WTC11 (cell line): ENCODE data around the gene SLC66A2. TPM values are rescaled to one million over a fixed set of nuclear protein-coding genes. Genes with fewer than 3 reads are reported as not detected.

ENCODE experiments used
- ATAC-seq: fragments of 200-7000 bp; cut with Tn5 transposase; 2 replicates; pipeline ENCODE4 v1.10.0; 2021; ENCODE audit warnings: mild to moderate bottlenecking, moderate library complexity
- CTCF ChIA-PET: fragments of 300-600 bp; sonication (Branson Sonifier 250); formaldehyde crosslinking; loops from one replicate; lab custom pipeline; 2021; ENCODE audit warnings: antibody characterized with exemption; lab: Charles Lee
- POLR2A ChIA-PET: fragments of 350-600 bp; sonication (Branson Sonifier 250); formaldehyde crosslinking; loops from one replicate; lab custom pipeline; 2021; ENCODE audit warnings: antibody characterized with exemption; lab: Charles Lee
- DNase-seq: peaks from one replicate; pipeline ENCODE4 v3.0.0; 2021; ENCODE audit warnings: low spot score
- H3K27ac Mint-ChIP-seq: 2 replicates; pipeline ENCODE4 v1.8.0; 2021; ENCODE audit warnings: mixed read lengths
- H3K27me3 Mint-ChIP-seq: 2 replicates; pipeline ENCODE4 v1.8.0; 2021; ENCODE audit warnings: low read depth, mild to moderate bottlenecking, moderate library complexity, mixed read lengths
- H3K36me3 Mint-ChIP-seq: 2 replicates; pipeline ENCODE4 v1.8.0; 2021; ENCODE audit warnings: mixed read lengths
- H3K4me1 Mint-ChIP-seq: 2 replicates; pipeline ENCODE4 v1.8.0; 2022; ENCODE audit warnings: mixed read lengths
- H3K4me3 Mint-ChIP-seq: 2 replicates; pipeline ENCODE4 v1.8.0; 2021; ENCODE audit warnings: mild to moderate bottlenecking, moderate library complexity, mixed read lengths
- H3K9me3 Mint-ChIP-seq: 2 replicates; pipeline ENCODE4 v1.8.0; 2021; ENCODE audit warnings: mixed read lengths
- CTCF ChIP-seq: fragments of 200-600 bp; IDR thresholded peaks from 2 replicates; pipeline ENCODE4 v1.8.0; 2022; ENCODE audit warnings: antibody characterized with exemption
- EMX1 ChIP-seq: fragments of 250-450 bp; sonication (Bioruptor Pico); IDR thresholded peaks from 2 replicates; pipeline ENCODE4 v1.8.0; 2021; ENCODE audit warnings: mild to moderate bottlenecking
- FOXP1 ChIP-seq: sonication (generic); formaldehyde crosslinking; IDR thresholded peaks from 2 replicates; pipeline ENCODE4 v1.8.0; 2022; ENCODE audit warnings: missing genetic modification reagents, mild to moderate bottlenecking, moderate library complexity, borderline replicate concordance
- GTF2I ChIP-seq: fragments of 250-450 bp; sonication (Bioruptor Pico); conservative IDR thresholded peaks from 2 replicates; pipeline ENCODE4 v1.4.0; 2021; ENCODE audit warnings: mild to moderate bottlenecking
- HMGA2 ChIP-seq: fragments of 250-450 bp; sonication (Bioruptor Pico); IDR thresholded peaks from 2 replicates; pipeline ENCODE4 v1.4.0; 2021; ENCODE audit warnings: mild to moderate bottlenecking, moderate library complexity
- RELA ChIP-seq: sonication (generic); formaldehyde crosslinking; IDR thresholded peaks from 2 replicates; pipeline ENCODE4 v1.8.1; 2022; ENCODE audit warnings: missing genetic modification reagents, mild to moderate bottlenecking, borderline replicate concordance
- TEAD4 ChIP-seq: sonication (generic); formaldehyde crosslinking; IDR thresholded peaks from 2 replicates; pipeline ENCODE4 v1.8.0; 2022; ENCODE audit warnings: mild to moderate bottlenecking, missing genetic modification reagents
- ZNF232 ChIP-seq: sonication (generic); formaldehyde crosslinking; IDR thresholded peaks from 2 replicates; pipeline ENCODE4 v1.8.0; 2022; ENCODE audit warnings: mild to moderate bottlenecking, missing genetic modification reagents
- ZNF425 ChIP-seq: fragments of 250-450 bp; sonication (Bioruptor Pico); conservative IDR thresholded peaks from 2 replicates; pipeline ENCODE4 v1.9.0; 2021; ENCODE audit warnings: mild to moderate bottlenecking
- total RNA-seq: library from RNA; stranded (reverse); gene quantifications from 3 replicates; pipeline ENCODE4 v1.2.3, GENCODE V29; 2021
- TF ChIP-seq, protein P1 (sequence below): sonication (generic); formaldehyde crosslinking; IDR thresholded peaks from 2 replicates; pipeline ENCODE4 v1.8.0; 2022; ENCODE audit warnings: mild to moderate bottlenecking, missing genetic modification reagents
- TF ChIP-seq, protein P2 (sequence below): sonication (generic); formaldehyde crosslinking; IDR thresholded peaks from 2 replicates; pipeline ENCODE4 v1.8.0; 2023; ENCODE audit warnings: mild to moderate bottlenecking, missing genetic modification reagents
- TF ChIP-seq, protein P3 (sequence below): fragments of 250-450 bp; sonication (Bioruptor Pico); IDR thresholded peaks from 2 replicates; pipeline ENCODE4 v2.1.2; 2022; ENCODE audit warnings: mild to moderate bottlenecking, moderate library complexity
- TF ChIP-seq, protein P4 (sequence below): fragments of 250-450 bp; sonication (Bioruptor Pico); IDR thresholded peaks from 2 replicates; pipeline ENCODE4 v1.9.0; 2021; ENCODE audit warnings: moderate library complexity, mild to moderate bottlenecking, inconsistent platforms, borderline replicate concordance
- TF ChIP-seq, protein P5 (sequence below): sonication (generic); formaldehyde crosslinking; IDR thresholded peaks from 2 replicates; pipeline ENCODE4 v1.8.1; 2023; ENCODE audit warnings: mild to moderate bottlenecking, missing genetic modification reagents
- TF ChIP-seq, protein P6 (sequence below): sonication (generic); formaldehyde crosslinking; conservative IDR thresholded peaks from 2 replicates; pipeline ENCODE4 v1.8.1; 2023; ENCODE audit warnings: mild to moderate bottlenecking, low read depth, missing genetic modification reagents, moderate library complexity

The SLC66A2 gene
- total RNA-seq, 1 experiment from 2014 or later: 20.9 TPM

- peaks cover 2% of the 10 kb centered on the region; the same call in 1 of the 2 replicates for H3K36me3 Mint-ChIP-seq
- TF ChIP-seq RELA (CRISPR knock-in tag) (no peak), ZNF232 (CRISPR knock-in tag) (no peak), EMX1 (no peak), HMGA2 (CRISPR knock-in tag) (no peak), ZNF425 (CRISPR knock-in tag) (no peak), TEAD4 (CRISPR knock-in tag) (no peak), GTF2I (CRISPR knock-in tag) (no peak), CTCF (no peak), FOXP1 (CRISPR knock-in tag) (no peak)
- TF ChIP-seq, protein P1, sequence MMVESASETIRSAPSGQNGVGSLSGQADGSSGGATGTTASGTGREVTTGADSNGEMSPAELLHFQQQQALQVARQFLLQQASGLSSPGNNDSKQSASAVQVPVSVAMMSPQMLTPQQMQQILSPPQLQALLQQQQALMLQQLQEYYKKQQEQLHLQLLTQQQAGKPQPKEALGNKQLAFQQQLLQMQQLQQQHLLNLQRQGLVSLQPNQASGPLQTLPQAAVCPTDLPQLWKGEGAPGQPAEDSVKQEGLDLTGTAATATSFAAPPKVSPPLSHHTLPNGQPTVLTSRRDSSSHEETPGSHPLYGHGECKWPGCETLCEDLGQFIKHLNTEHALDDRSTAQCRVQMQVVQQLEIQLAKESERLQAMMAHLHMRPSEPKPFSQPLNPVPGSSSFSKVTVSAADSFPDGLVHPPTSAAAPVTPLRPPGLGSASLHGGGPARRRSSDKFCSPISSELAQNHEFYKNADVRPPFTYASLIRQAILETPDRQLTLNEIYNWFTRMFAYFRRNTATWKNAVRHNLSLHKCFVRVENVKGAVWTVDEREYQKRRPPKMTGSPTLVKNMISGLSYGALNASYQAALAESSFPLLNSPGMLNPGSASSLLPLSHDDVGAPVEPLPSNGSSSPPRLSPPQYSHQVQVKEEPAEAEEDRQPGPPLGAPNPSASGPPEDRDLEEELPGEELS (CRISPR knock-in tag): no peak
- TF ChIP-seq, protein P2, sequence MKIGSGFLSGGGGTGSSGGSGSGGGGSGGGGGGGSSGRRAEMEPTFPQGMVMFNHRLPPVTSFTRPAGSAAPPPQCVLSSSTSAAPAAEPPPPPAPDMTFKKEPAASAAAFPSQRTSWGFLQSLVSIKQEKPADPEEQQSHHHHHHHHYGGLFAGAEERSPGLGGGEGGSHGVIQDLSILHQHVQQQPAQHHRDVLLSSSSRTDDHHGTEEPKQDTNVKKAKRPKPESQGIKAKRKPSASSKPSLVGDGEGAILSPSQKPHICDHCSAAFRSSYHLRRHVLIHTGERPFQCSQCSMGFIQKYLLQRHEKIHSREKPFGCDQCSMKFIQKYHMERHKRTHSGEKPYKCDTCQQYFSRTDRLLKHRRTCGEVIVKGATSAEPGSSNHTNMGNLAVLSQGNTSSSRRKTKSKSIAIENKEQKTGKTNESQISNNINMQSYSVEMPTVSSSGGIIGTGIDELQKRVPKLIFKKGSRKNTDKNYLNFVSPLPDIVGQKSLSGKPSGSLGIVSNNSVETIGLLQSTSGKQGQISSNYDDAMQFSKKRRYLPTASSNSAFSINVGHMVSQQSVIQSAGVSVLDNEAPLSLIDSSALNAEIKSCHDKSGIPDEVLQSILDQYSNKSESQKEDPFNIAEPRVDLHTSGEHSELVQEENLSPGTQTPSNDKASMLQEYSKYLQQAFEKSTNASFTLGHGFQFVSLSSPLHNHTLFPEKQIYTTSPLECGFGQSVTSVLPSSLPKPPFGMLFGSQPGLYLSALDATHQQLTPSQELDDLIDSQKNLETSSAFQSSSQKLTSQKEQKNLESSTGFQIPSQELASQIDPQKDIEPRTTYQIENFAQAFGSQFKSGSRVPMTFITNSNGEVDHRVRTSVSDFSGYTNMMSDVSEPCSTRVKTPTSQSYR: no peak
- TF ChIP-seq, protein P3, sequence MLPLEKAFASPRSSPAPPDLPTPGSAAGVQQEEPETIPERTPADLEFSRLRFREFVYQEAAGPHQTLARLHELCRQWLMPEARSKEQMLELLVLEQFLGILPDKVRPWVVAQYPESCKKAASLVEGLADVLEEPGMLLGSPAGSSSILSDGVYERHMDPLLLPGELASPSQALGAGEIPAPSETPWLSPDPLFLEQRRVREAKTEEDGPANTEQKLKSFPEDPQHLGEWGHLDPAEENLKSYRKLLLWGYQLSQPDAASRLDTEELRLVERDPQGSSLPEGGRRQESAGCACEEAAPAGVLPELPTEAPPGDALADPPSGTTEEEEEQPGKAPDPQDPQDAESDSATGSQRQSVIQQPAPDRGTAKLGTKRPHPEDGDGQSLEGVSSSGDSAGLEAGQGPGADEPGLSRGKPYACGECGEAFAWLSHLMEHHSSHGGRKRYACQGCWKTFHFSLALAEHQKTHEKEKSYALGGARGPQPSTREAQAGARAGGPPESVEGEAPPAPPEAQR (CRISPR knock-in tag): no peak
- TF ChIP-seq, protein P4, sequence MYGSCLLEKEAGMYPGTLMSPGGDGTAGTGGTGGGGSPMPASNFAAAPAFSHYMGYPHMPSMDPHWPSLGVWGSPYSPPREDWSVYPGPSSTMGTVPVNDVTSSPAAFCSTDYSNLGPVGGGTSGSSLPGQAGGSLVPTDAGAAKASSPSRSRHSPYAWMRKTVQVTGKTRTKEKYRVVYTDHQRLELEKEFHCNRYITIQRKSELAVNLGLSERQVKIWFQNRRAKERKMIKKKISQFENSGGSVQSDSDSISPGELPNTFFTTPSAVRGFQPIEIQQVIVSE (CRISPR knock-in tag): no peak
- TF ChIP-seq, protein P5, sequence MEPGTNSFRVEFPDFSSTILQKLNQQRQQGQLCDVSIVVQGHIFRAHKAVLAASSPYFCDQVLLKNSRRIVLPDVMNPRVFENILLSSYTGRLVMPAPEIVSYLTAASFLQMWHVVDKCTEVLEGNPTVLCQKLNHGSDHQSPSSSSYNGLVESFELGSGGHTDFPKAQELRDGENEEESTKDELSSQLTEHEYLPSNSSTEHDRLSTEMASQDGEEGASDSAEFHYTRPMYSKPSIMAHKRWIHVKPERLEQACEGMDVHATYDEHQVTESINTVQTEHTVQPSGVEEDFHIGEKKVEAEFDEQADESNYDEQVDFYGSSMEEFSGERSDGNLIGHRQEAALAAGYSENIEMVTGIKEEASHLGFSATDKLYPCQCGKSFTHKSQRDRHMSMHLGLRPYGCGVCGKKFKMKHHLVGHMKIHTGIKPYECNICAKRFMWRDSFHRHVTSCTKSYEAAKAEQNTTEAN (CRISPR knock-in tag): no peak
- TF ChIP-seq, protein P6, sequence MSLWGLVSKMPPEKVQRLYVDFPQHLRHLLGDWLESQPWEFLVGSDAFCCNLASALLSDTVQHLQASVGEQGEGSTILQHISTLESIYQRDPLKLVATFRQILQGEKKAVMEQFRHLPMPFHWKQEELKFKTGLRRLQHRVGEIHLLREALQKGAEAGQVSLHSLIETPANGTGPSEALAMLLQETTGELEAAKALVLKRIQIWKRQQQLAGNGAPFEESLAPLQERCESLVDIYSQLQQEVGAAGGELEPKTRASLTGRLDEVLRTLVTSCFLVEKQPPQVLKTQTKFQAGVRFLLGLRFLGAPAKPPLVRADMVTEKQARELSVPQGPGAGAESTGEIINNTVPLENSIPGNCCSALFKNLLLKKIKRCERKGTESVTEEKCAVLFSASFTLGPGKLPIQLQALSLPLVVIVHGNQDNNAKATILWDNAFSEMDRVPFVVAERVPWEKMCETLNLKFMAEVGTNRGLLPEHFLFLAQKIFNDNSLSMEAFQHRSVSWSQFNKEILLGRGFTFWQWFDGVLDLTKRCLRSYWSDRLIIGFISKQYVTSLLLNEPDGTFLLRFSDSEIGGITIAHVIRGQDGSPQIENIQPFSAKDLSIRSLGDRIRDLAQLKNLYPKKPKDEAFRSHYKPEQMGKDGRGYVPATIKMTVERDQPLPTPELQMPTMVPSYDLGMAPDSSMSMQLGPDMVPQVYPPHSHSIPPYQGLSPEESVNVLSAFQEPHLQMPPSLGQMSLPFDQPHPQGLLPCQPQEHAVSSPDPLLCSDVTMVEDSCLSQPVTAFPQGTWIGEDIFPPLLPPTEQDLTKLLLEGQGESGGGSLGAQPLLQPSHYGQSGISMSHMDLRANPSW (CRISPR knock-in tag): no peak
- TF ChIP-seq, all 79 proteins: peak for 0
- POLR2A ChIA-PET: interaction anchor here (0.8 kb wide), 1 partner anchor 98 kb away, joined by 3 read pairs; no protein-coding TSS in a partner anchor
- CTCF ChIA-PET: no interaction called here
- peaks cover 13% of the 10 kb centered on the region for H3K4me1 Mint-ChIP-seq
- no peak overlapping the region for H3K4me3 Mint-ChIP-seq
- no peak for ATAC-seq
- DNase-seq: no peak
- no peaks in the 10 kb centered on the region for H3K9me3 Mint-ChIP-seq
- no peaks in the 10 kb centered on the region; the same call in 1 of the 2 replicates for H3K27me3 Mint-ChIP-seq
- H3K27ac Mint-ChIP-seq: no peak overlapping the region
Measured at GRCh38 chr18:79942786-79943607, 8.5 kb downstream of the SLC66A2 start.
